DOHH2 (cell line): ENCODE measurements around the gene ZBTB7C.

Experiments used
- H3F3A ChIP-seq: fragments of 200-600 bp; sonication (generic), shearing (Covaris generic); 2 replicates; pipeline ENCODE4 v1.6.0; 2016; ENCODE audit warnings: antibody characterized with exemption, mild to moderate bottlenecking; ENCODE audit not compliant: control insufficient read depth, insufficient read depth
- H3K27ac ChIP-seq: fragments of 200-600 bp; sonication (generic); 2 replicates; pipeline ENCODE4 v1.5.1; 2014; ENCODE audit warnings: low read depth, mild to moderate bottlenecking, low read length, moderate library complexity
- H3K27me3 ChIP-seq: fragments of 200-600 bp; sonication (generic); 2 replicates; pipeline ENCODE4 v1.6.1; 2014; ENCODE audit warnings: mild to moderate bottlenecking, low read length, mixed read lengths; ENCODE audit not compliant: control insufficient read depth
- H3K36me3 ChIP-seq: fragments of 200-600 bp; sonication (generic); 2 replicates; pipeline ENCODE4 v1.6.1; 2014; ENCODE audit warnings: mild to moderate bottlenecking, low read length, moderate library complexity, mixed read lengths; ENCODE audit not compliant: control insufficient read depth
- H3K4me1 ChIP-seq: fragments of 200-600 bp; sonication (generic); 2 replicates; pipeline ENCODE4 v1.6.1; 2014; ENCODE audit warnings: mild to moderate bottlenecking, low read length, mixed read lengths; ENCODE audit not compliant: control insufficient read depth
- H3K4me2 ChIP-seq: fragments of 200-600 bp; sonication (generic); 2 replicates; pipeline ENCODE4 v1.6.0; 2014; ENCODE audit warnings: mild to moderate bottlenecking, low read length, moderate library complexity
- H3K4me3 ChIP-seq: fragments of 200-600 bp; sonication (generic); 2 replicates; pipeline ENCODE4 v1.5.1; 2014; ENCODE audit warnings: mild to moderate bottlenecking, low read length, mixed read lengths
- H3K79me2 ChIP-seq: fragments of 200-600 bp; sonication (generic); 2 replicates; pipeline ENCODE4 v1.6.1; 2014; ENCODE audit warnings: mild to moderate bottlenecking, low read length, mixed read lengths; ENCODE audit not compliant: control insufficient read depth
- H3K9me2 ChIP-seq: fragments of 200-600 bp; sonication (generic); replicated peaks from 2 replicates; pipeline ENCODE4 v1.6.1; 2014; ENCODE audit warnings: mild to moderate bottlenecking, low read length, mixed read lengths; ENCODE audit not compliant: control insufficient read depth
- H3K9me3 ChIP-seq: fragments of 200-600 bp; sonication (generic); 2 replicates; pipeline ENCODE4 v1.6.1; 2014; ENCODE audit warnings: antibody characterized with exemption, low read length, mixed read lengths; ENCODE audit not compliant: control insufficient read depth, insufficient read depth
- H4K20me1 ChIP-seq: fragments of 200-600 bp; sonication (generic); 2 replicates; pipeline ENCODE4 v1.6.0; 2014; ENCODE audit warnings: low read depth, mild to moderate bottlenecking, antibody characterized with exemption, low read length, moderate library complexity; ENCODE audit not compliant: control insufficient read depth, insufficient read depth
- EZH2phosphoT487 ChIP-seq: fragments of 200-600 bp; sonication (generic); IDR thresholded peaks from 2 replicates; pipeline ENCODE4 v1.6.1; 2017; ENCODE audit warnings: borderline replicate concordance, mild to moderate bottlenecking, antibody characterized with exemption, low read length, moderate library complexity, mixed read lengths
- TF ChIP-seq, protein P1 (sequence below): fragments of 200-600 bp; sonication (generic); IDR thresholded peaks from one replicate; pipeline ENCODE4 v1.5.1; 2014; ENCODE audit warnings: antibody characterized with exemption, mild to moderate bottlenecking, low read depth, low read length; ENCODE audit not compliant: poor library complexity, severe bottlenecking

Gene ZBTB7C

GRCh38 chr18:48040457-48041110 lies 368.6 kb downstream of the ZBTB7C start:
- H3K27me3 ChIP-seq = no peaks in the 10 kb centered on the region; the same call in 1 of the 2 replicates
- no peaks in the 10 kb centered on the region for H3K4me1 ChIP-seq
- no peaks in the 10 kb centered on the region for H3K9me2 ChIP-seq
- H3K27ac ChIP-seq = no peak overlapping the region
- H3F3A ChIP-seq = no peaks in the 10 kb centered on the region
- TF ChIP-seq, protein P1, sequence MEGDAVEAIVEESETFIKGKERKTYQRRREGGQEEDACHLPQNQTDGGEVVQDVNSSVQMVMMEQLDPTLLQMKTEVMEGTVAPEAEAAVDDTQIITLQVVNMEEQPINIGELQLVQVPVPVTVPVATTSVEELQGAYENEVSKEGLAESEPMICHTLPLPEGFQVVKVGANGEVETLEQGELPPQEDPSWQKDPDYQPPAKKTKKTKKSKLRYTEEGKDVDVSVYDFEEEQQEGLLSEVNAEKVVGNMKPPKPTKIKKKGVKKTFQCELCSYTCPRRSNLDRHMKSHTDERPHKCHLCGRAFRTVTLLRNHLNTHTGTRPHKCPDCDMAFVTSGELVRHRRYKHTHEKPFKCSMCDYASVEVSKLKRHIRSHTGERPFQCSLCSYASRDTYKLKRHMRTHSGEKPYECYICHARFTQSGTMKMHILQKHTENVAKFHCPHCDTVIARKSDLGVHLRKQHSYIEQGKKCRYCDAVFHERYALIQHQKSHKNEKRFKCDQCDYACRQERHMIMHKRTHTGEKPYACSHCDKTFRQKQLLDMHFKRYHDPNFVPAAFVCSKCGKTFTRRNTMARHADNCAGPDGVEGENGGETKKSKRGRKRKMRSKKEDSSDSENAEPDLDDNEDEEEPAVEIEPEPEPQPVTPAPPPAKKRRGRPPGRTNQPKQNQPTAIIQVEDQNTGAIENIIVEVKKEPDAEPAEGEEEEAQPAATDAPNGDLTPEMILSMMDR = no peak
- no peak for TF ChIP-seq EZH2phosphoT487
- no peak overlapping the region for H3K4me3 ChIP-seq
- no peaks in the 10 kb centered on the region for H3K9me3 ChIP-seq
- H3K4me2 ChIP-seq = no peak overlapping the region
- H3K79me2 ChIP-seq = no peaks in the 10 kb centered on the region
- H4K20me1 ChIP-seq = no peaks in the 10 kb centered on the region
- H3K36me3 ChIP-seq = no peaks in the 10 kb centered on the region

DNA sequence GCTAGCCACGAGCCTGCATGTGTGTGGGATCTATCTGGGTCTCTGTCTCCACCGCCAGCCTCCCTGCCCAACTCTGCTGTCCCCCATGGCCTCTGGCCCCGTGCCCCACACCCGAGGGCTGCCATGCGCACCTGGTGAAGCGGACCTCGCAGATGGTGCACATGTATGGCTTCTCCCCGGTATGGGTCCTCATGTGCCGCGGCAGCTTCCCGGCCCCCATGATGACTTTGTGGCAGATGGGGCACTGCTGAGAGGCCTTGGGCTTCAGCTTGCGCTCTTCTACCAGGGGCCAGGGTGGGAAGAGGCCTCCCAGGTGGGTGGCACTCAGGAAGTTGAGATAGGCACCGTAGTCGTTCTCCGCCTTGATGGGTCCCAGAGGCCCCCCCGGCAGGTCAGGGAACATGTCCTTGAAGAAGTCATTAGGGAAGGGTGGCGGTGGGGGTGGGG lies 369.4 kb downstream of the ZBTB7C start:
- Histone ChIP-seq H3K4me3 (no peak overlapping the region), H3K9me2 (no peaks in the 10 kb centered on the region), H3K4me1 (no peaks in the 10 kb centered on the region), H3K9me3 (no peaks in the 10 kb centered on the region), H3K36me3 (no peaks in the 10 kb centered on the region), H3K79me2 (no peaks in the 10 kb centered on the region), H3K27ac (no peak overlapping the region), H3K4me2 (no peak overlapping the region), H3F3A (no peaks in the 10 kb centered on the region), H4K20me1 (no peaks in the 10 kb centered on the region), H3K27me3 (no peaks in the 10 kb centered on the region; the same call in 1 of the 2 replicates)
- TF ChIP-seq EZH2phosphoT487 = no peak
- TF ChIP-seq, protein P1 = no peak

- Histone ChIP-seq H4K20me1 (no peaks in the 10 kb centered on the region), H3K27me3 (no peaks in the 10 kb centered on the region; the same call in 1 of the 2 replicates), H3K9me3 (no peaks in the 10 kb centered on the region), H3K79me2 (no peaks in the 10 kb centered on the region), H3K4me2 (no peak overlapping the region), H3K36me3 (no peaks in the 10 kb centered on the region), H3K4me3 (no peak overlapping the region), H3K9me2 (no peaks in the 10 kb centered on the region), H3K27ac (no peak overlapping the region), H3F3A (no peaks in the 10 kb centered on the region), H3K4me1 (no peaks in the 10 kb centered on the region)
- TF ChIP-seq, protein P1 = no peak
- TF ChIP-seq EZH2phosphoT487 = no peak
Observed at GRCh38 chr18:48038636-48039035, 370.5 kb downstream of the ZBTB7C start.
